ENCODE data around the gene SHISAL2A. TPM values are rescaled to one million over a fixed set of nuclear protein-coding genes. Genes with fewer than 3 reads are reported as not detected.

SHISAL2A gene
- total and polyA plus RNA-seq, 2 of the 4 experiments (the other 2 are of a cell fraction): not detected

DNA sequence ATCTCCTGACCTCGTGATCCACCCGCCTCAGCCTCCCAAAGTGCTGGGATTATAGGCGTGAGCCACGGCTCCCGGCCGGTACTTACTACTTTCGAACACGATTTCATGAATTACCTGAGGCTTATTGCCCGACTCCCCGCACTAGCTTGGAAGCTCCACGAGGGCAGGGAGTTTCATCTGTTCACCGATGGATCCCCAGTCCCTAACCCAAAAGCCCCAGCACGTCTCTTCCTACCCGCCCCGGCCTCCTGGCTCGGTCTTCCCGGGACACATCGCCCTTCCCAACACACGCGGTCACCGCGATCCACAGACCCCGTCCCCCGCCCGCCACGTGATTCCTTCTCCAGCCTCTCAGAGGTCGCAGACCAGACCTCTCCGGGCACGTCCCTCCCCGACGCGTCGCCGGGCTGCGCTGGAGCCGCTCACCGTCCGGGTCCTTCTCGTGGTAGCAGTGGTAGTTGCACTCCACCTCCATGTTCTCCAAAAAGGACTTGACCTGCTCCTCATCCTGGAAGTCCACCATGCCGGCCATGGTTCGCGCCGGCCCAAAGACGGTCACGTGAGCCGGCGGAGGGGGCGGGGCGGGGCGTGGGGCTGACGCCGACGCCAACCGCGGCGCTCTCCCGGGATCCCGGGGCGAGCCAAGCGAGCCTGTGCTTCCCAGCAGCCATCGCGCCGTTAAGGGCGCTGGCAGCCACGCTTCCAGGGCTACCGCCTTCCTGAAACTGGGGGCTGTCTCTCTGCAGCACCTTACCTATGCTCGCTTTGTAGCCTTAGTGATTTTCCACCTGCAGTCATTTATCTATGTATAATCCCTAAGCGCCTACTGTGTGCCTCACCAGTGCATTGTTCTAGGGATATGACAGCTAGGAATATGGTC is 65.1 kb downstream of the SHISAL2A start, which contains the start of gene COA7:
Gene COA7, minus strand, starts transcription at position 553 of the 880 bp plus-strand sequence. Its CDS starts 21 bp downstream, at position 532.
- Histone ChIP-seq H3K4ac (ENCODE audit: low read depth, low read length) (peak within 1 kb of the TSS; percentile 96), H3K56ac (ENCODE audit: extremely low read depth, insufficient read depth, low read length) (peak within 1 kb of the TSS; percentile 81), H3K4me3 (ENCODE audit: insufficient read depth, low read depth, low read length) (peak within 1 kb of the TSS; percentile 91), H3K27me3 (ENCODE audit: control insufficient read depth, insufficient read depth, low read length) (no peaks in the 10 kb centered on the region), H3K4me2 (ENCODE audit: low read depth, low read length) (peak within 1 kb of the TSS; percentile 99), H3K27ac (ENCODE audit: insufficient read depth, low read length) (peak within 1 kb of the TSS; percentile 95), H4K20me1 (ENCODE audit: insufficient read depth, low read length) (no peaks in the 10 kb centered on the region), H3K14ac (replicated peaks; ENCODE audit: low read depth, low read length) (peak within 1 kb of the TSS; percentile 96), H3K4me1 (ENCODE audit: control insufficient read depth, insufficient read depth, low read length) (peaks cover 6% of the 10 kb centered on the region; the same call in 1 of the 2 replicates), H2BK120ac (ENCODE audit: low read depth, low read length) (peak within 1 kb of the TSS; percentile 84), H4K91ac (ENCODE audit: insufficient read depth, low read depth, low read length) (peak within 1 kb of the TSS; percentile 90), H2BK15ac (ENCODE audit: low read depth, low read length) (peak within 1 kb of the TSS; percentile 69; the same call in 1 of the 3 replicates), H4K5ac (ENCODE audit: low read depth, low read length) (peak within 1 kb of the TSS; percentile 99), H2BK20ac (ENCODE audit: low read depth, low read length) (peak within 1 kb of the TSS; percentile 63), H3K9me3 (ENCODE audit: control insufficient read depth, insufficient read depth, low read length) (no peaks in the 10 kb centered on the region), H3K79me1 (ENCODE audit: low read depth in 1 of 2, low read length in 2 of 2) (peaks cover 14 to 46% of the 10 kb centered on the region in 2 experiments), H3K9ac (ENCODE audit: low read depth, low read length) (peak within 1 kb of the TSS; percentile 93), H4K8ac (ENCODE audit: low read depth in 2 of 2, low read length in 2 of 2) (peak within 1 kb of the TSS; percentile 99 to 100), H2AK9ac (replicated peaks; ENCODE audit: low read depth, low read length, poor library complexity) (peak within 1 kb of the TSS; percentile 98), H3K36me3 (ENCODE audit: control insufficient read depth, insufficient read depth, low read length) (no peaks in the 10 kb centered on the region), H3K23ac (ENCODE audit: low read depth, low read length) (peak within 1 kb of the TSS; percentile 93), H2AFZ (replicated peaks; ENCODE audit: low read length, poor library complexity) (peak within 1 kb of the TSS; percentile 99), H3K9me1 (ENCODE audit: insufficient read depth, low read length) (peaks cover 7% of the 10 kb centered on the region), H3K18ac (ENCODE audit: low read depth, low read length) (peak within 1 kb of the TSS; percentile 93), H2AK5ac (ENCODE audit: low read depth, low read length) (peak within 1 kb of the TSS; percentile 93), H2BK5ac (ENCODE audit: low read depth, low read length, poor library complexity, severe bottlenecking) (peak within 1 kb of the TSS; percentile 87)
- intact Hi-C loops (cut with micrococcal nuclease) (no loop called here), in situ Hi-C loops (cut with MboI; ENCODE audit: low sequenced_read_pairs) (no loop called here), dilution Hi-C loops (cut with HindIII; ENCODE audit: low sequenced_read_pairs, unreplicated experiment) (no loop called here)
- CTCF ChIA-PET: no interaction called here
- TF ChIP-seq USF2 (IDR thresholded peaks at IDR 0.05; ENCODE audit: low read depth, low read length): peak; percentile 85
- TF ChIP-seq POLR2A (IDR thresholded peaks at IDR 0.05; ENCODE audit: low read depth, low read length): no peak; the same call in none of the 2 replicates
- TF ChIP-seq MAZ (IDR thresholded peaks at IDR 0.05; ENCODE audit: borderline replicate concordance, low read depth, low read length): peak; percentile 8; the same call in 1 of the 2 replicates
- ATAC-seq (ENCODE audit: low read depth) (peak; percentile 88), DNase-seq (peak; percentile 71)
- WGBS, 2 experiments (ENCODE audit: extremely low coverage in 2 of 2, insufficient read length in 1 of 2): 2% methylated on average over 41 of the region's 68 CpGs; no CpG with 5 or more reads in 1 of the 2 experiments
- BruUV-seq (replicated peaks): no TSS peak
- POLR2A ChIA-PET (ENCODE audit: unreplicated experiment): interaction anchor here (0.5 to 0.7 kb wide), 2 partner anchors 41 to 280 kb away, joined by 8 to 15 read pairs; no protein-coding TSS in a partner anchor
